GM18505 (cell line): ENCODE results near the gene TSPAN8.

ENCODE experiments used
- ATAC-seq: cut with Tn5 transposase; IDR thresholded peaks from one replicate; pipeline ENCODE4 v1.9.1; 2021; ENCODE audit not compliant: unreplicated experiment
- POLR2A ChIP-seq: IDR thresholded peaks from 4 replicates; pipeline ENCODE4 v1.6.1; 2011; ENCODE audit warnings: borderline replicate concordance; ENCODE audit not compliant: insufficient read depth, insufficient read length; ENCODE audit errors: extremely low read depth

TSPAN8 gene

GRCh38 chr12:71075743-71076142 lies 82.1 kb downstream of the TSPAN8 start:
- no peak for ATAC-seq
- no peak for TF ChIP-seq POLR2A
